Smooth muscle cell (in vitro differentiated cells): ENCODE data around the gene PGLYRP2. TPM values are rescaled to one million over a fixed set of nuclear protein-coding genes. Genes with fewer than 3 reads are reported as not detected.
A peak's percentile ranks its signal among the peaks of the same experiment; 100 is the strongest.

Experiments
- DNase-seq: peaks from one replicate; lab custom pipeline; 2025; ENCODE audit not compliant: unreplicated experiment; lab: John Stamatoyannopoulos, UW
- H2AFZ ChIP-seq: fragments of 200-600 bp; sonication (generic); 2 replicates; pipeline ENCODE4 v1.6.0; 2016; ENCODE audit warnings: antibody characterized with exemption, low read depth, mild to moderate bottlenecking
- H3F3A ChIP-seq: fragments of 200-600 bp; sonication (generic); 2 replicates; pipeline ENCODE4 v1.6.0; 2017; ENCODE audit warnings: antibody characterized with exemption, low read depth
- H3K27ac ChIP-seq: fragments of 200-600 bp; sonication (generic); 2 replicates; pipeline ENCODE4 v1.5.1; 2016; ENCODE audit warnings: low read depth, mild to moderate bottlenecking
- H3K27me3 ChIP-seq: fragments of 200-600 bp; sonication (generic); 2 replicates; pipeline ENCODE4 v1.6.1; 2016; ENCODE audit warnings: low read depth, mild to moderate bottlenecking
- H3K36me3 ChIP-seq: fragments of 200-600 bp; sonication (generic); 2 replicates; pipeline ENCODE4 v1.5.1; 2016; ENCODE audit warnings: low read depth
- H3K4me1 ChIP-seq: fragments of 200-600 bp; sonication (generic); 2 replicates; pipeline ENCODE4 v1.5.1; 2016; ENCODE audit warnings: low read depth
- H3K4me2 ChIP-seq: fragments of 200-600 bp; sonication (generic); 2 replicates; pipeline ENCODE4 v1.6.0; 2016; ENCODE audit warnings: mild to moderate bottlenecking
- H3K4me3 ChIP-seq: fragments of 200-600 bp; sonication (generic); 2 replicates; pipeline ENCODE4 v1.5.1; 2016; ENCODE audit warnings: mild to moderate bottlenecking
- H3K79me2 ChIP-seq: fragments of 200-600 bp; sonication (generic); 2 replicates; pipeline ENCODE4 v1.6.0; 2016; ENCODE audit warnings: low read depth, mild to moderate bottlenecking
- H3K9ac ChIP-seq: fragments of 200-600 bp; sonication (generic); 2 replicates; pipeline ENCODE4 v1.6.0; 2016; ENCODE audit warnings: low read depth
- H3K9me3 ChIP-seq: fragments of 200-600 bp; sonication (generic); replicated peaks from 2 replicates; pipeline ENCODE4 v1.5.1; 2016; ENCODE audit warnings: low read depth
- H4K20me1 ChIP-seq: fragments of 200-600 bp; sonication (generic); 2 replicates; pipeline ENCODE4 v1.6.0; 2016; ENCODE audit warnings: low read depth
- CTCF ChIP-seq: fragments of 200-600 bp; sonication (generic); IDR thresholded peaks from 2 replicates; pipeline ENCODE4 v1.5.1; 2017; ENCODE audit warnings: borderline replicate concordance, mild to moderate bottlenecking, antibody characterized with exemption; ENCODE audit not compliant: insufficient read depth, poor library complexity, severe bottlenecking
- WGBS: methylation state at CpG from one replicate; pipeline ENCODE4 v1.1.7; 2016; ENCODE audit warnings: low lambda C conversion rate; 5-methylcytosine and 5-hydroxymethylcytosine counted together
- polyA plus RNA-seq: library from polyadenylated mRNA; unstranded; fragments of >200 nt; fragmentation: Nextera tagmentation; extraction: Ambion mirVana; gene quantifications from 2 replicates; pipeline ENCODE4 v1.2.1, GENCODE V29; 2016
- total RNA-seq: library from RNA; depleted of rRNA; stranded (reverse); fragments of >200 nt; gene quantifications from 2 replicates; pipeline ENCODE4 v1.2.3, GENCODE V29; 2014

The PGLYRP2 gene
- total and polyA plus RNA-seq, 2 experiments from 2014 or later, result not detected

- H2AFZ ChIP-seq, result no peak overlapping the region
- DNase-seq, result no peak
- H3K36me3 ChIP-seq, result no peaks in the 10 kb centered on the region
- no peaks in the 10 kb centered on the region for H3K27me3 ChIP-seq
- H3K9me3 ChIP-seq, result no peaks in the 10 kb centered on the region
- H3K4me2 ChIP-seq, result peak overlapping the region; percentile 98
- TF ChIP-seq CTCF, result no peak
- peak overlapping the region; percentile 95 for H3K9ac ChIP-seq
- WGBS, result 42% methylated on average over 7 of the region's 7 CpGs
- H3K4me3 ChIP-seq, result peak overlapping the region; percentile 93
- H3K4me1 ChIP-seq, result peaks cover 14% of the 10 kb centered on the region
- peaks cover 37% of the 10 kb centered on the region for H3K79me2 ChIP-seq
- H3K27ac ChIP-seq, result peak overlapping the region; percentile 65
- peaks cover 45% of the 10 kb centered on the region for H4K20me1 ChIP-seq
- H3F3A ChIP-seq, result peaks cover 4% of the 10 kb centered on the region
Measured at GRCh38 chr19:15431396-15432017, 47.8 kb downstream of the PGLYRP2 start.

GRCh38 chr19:15430526-15431120 is 48.7 kb downstream of the PGLYRP2 start:
- DNase-seq, result no peak
- H3K9ac ChIP-seq, result peak overlapping the region; percentile 95
- H3K4me2 ChIP-seq, result peak overlapping the region; percentile 98
- H3F3A ChIP-seq, result peaks cover 4% of the 10 kb centered on the region
- peaks cover 37% of the 10 kb centered on the region for H3K79me2 ChIP-seq
- 95% methylated on average over 10 of the region's 10 CpGs for WGBS
- no peak overlapping the region for H2AFZ ChIP-seq
- TF ChIP-seq CTCF, result no peak
- H3K27ac ChIP-seq, result no peak overlapping the region
- H3K27me3 ChIP-seq, result no peaks in the 10 kb centered on the region
- H3K9me3 ChIP-seq, result no peaks in the 10 kb centered on the region
- H3K36me3 ChIP-seq, result no peaks in the 10 kb centered on the region
- H4K20me1 ChIP-seq, result peaks cover 45% of the 10 kb centered on the region
- H3K4me3 ChIP-seq, result no peak overlapping the region
- H3K4me1 ChIP-seq, result peaks cover 14% of the 10 kb centered on the region

- Histone ChIP-seq H3K4me2 (no peak overlapping the region), H3K9ac (no peak overlapping the region), H3K27me3 (no peaks in the 10 kb centered on the region), H2AFZ (no peak overlapping the region), H3K36me3 (no peaks in the 10 kb centered on the region), H3K9me3 (no peaks in the 10 kb centered on the region), H4K20me1 (peaks cover 45% of the 10 kb centered on the region), H3K4me1 (peaks cover 14% of the 10 kb centered on the region), H3F3A (peaks cover 4% of the 10 kb centered on the region), H3K4me3 (no peak overlapping the region), H3K79me2 (peaks cover 37% of the 10 kb centered on the region), H3K27ac (no peak overlapping the region)
- DNase-seq, result no peak
- WGBS, result 98% methylated on average over 24 of the region's 24 CpGs
- no peak for TF ChIP-seq CTCF
Measured at GRCh38 chr19:15429825-15430467, 49.4 kb downstream of the PGLYRP2 start.
